ENCODE data around the gene PLCB1.

GRCh38 chr20:8673116-8673515 lies 541.0 kb downstream of the PLCB1 start:
- TF ChIP-seq CTCF (conservative IDR thresholded peaks at IDR 0.05; ENCODE audit: low read depth, low read length) (no peak), EZH2 (IDR thresholded peaks at IDR 0.05; ENCODE audit: low read length, unreplicated experiment) (no peak)

Measured in PC-3 (cell line).